Central memory CD8-positive, alpha-beta T cell (primary cell): ENCODE data around the gene PFN2.
"Not testable (repeated sequence)": the region's sequence is repeated elsewhere in the genome, so short reads cannot be mapped to it uniquely, and the experiment has no call there.

Source experiments
- ATAC-seq: fragments of 150-1000 bp; cut with Tn5 transposase; replicated peaks from 2 replicates; pipeline ENCODE4 v1.10.0; 2022; ENCODE audit warnings: mild to moderate bottlenecking, moderate FRiP score, moderate number of reproducible peaks; ENCODE audit not compliant: poor library complexity, severe bottlenecking; ENCODE audit errors: extremely low read depth
- DNase-seq, 2 donors: peaks; one replicate each; pipeline ENCODE4 v3.0.0; 2021; ENCODE audit warnings: low spot score in 2 of 2
- H3K27ac Mint-ChIP-seq: one replicate; pipeline ENCODE4 v1.8.0; 2022; ENCODE audit warnings: low read depth, mild to moderate bottlenecking, moderate library complexity, mixed read lengths
- H3K27me3 Mint-ChIP-seq: one replicate; pipeline ENCODE4 v1.8.0; 2022; ENCODE audit warnings: mixed read lengths
- H3K36me3 Mint-ChIP-seq: one replicate; pipeline ENCODE4 v1.8.0; 2022; ENCODE audit warnings: mild to moderate bottlenecking, moderate library complexity, mixed read lengths; ENCODE audit not compliant: insufficient read depth
- H3K4me1 Mint-ChIP-seq: one replicate; pipeline ENCODE4 v1.8.0; 2022; ENCODE audit warnings: mixed read lengths
- H3K4me3 Mint-ChIP-seq: one replicate; pipeline ENCODE4 v1.8.0; 2022; ENCODE audit warnings: mild to moderate bottlenecking, moderate library complexity, mixed read lengths
- H3K9me3 Mint-ChIP-seq: one replicate; pipeline ENCODE4 v1.8.0; 2022; ENCODE audit warnings: mixed read lengths

The PFN2 gene

GRCh38 chr3:149963485-149963884 is 7.2 kb downstream of the PFN2 start:
- H3K4me3 Mint-ChIP-seq, result no peak overlapping the region
- no peak overlapping the region for H3K27ac Mint-ChIP-seq
- no peaks in the 10 kb centered on the region for H3K9me3 Mint-ChIP-seq
- ATAC-seq (no peak), DNase-seq (no peak)
- H3K36me3 Mint-ChIP-seq, result peaks cover 12% of the 10 kb centered on the region
- no peaks in the 10 kb centered on the region for H3K4me1 Mint-ChIP-seq
- no peaks in the 10 kb centered on the region for H3K27me3 Mint-ChIP-seq

GRCh38 chr3:149959443-149959842 is 11.3 kb downstream of the PFN2 start:
- no peak overlapping the region for H3K4me3 Mint-ChIP-seq
- peaks cover 6% of the 10 kb centered on the region for H3K4me1 Mint-ChIP-seq
- no peak for DNase-seq
- H3K27ac Mint-ChIP-seq, result no peak overlapping the region
- peaks cover 9% of the 10 kb centered on the region for H3K36me3 Mint-ChIP-seq
- no peak for ATAC-seq
- no peaks in the 10 kb centered on the region for H3K27me3 Mint-ChIP-seq
- no peaks in the 10 kb centered on the region for H3K9me3 Mint-ChIP-seq

GRCh38 chr3:149958171-149958796 is 12.4 kb downstream of the PFN2 start:
- DNase-seq (no peak), ATAC-seq (no peak)
- Mint-ChIP-seq H3K27me3 (no peaks in the 10 kb centered on the region), H3K36me3 (peaks cover 7% of the 10 kb centered on the region), H3K9me3 (no peaks in the 10 kb centered on the region), H3K4me1 (peaks cover 11% of the 10 kb centered on the region), H3K27ac (no peak overlapping the region), H3K4me3 (no peak overlapping the region)

- H3K27ac Mint-ChIP-seq, result no peak overlapping the region
- no peaks in the 10 kb centered on the region for H3K9me3 Mint-ChIP-seq
- ATAC-seq (no peak), DNase-seq (no peak)
- no peaks in the 10 kb centered on the region for H3K27me3 Mint-ChIP-seq
- peaks cover 11% of the 10 kb centered on the region for H3K4me1 Mint-ChIP-seq
- H3K36me3 Mint-ChIP-seq, result peaks cover 6% of the 10 kb centered on the region
- no peak overlapping the region for H3K4me3 Mint-ChIP-seq
These were observed 13.2 kb downstream of the PFN2 start for GRCh38 chr3:149957361-149958125.

- H3K4me3 Mint-ChIP-seq, result no peak overlapping the region
- ATAC-seq (no peak), DNase-seq (no peak)
- no peak overlapping the region for H3K27ac Mint-ChIP-seq
- no peaks in the 10 kb centered on the region for H3K9me3 Mint-ChIP-seq
- peaks cover 4% of the 10 kb centered on the region for H3K36me3 Mint-ChIP-seq
- H3K27me3 Mint-ChIP-seq, result no peaks in the 10 kb centered on the region
- H3K4me1 Mint-ChIP-seq, result peaks cover 17% of the 10 kb centered on the region
These were observed 15.2 kb downstream of the PFN2 start for GRCh38 chr3:149955449-149955848.

GRCh38 chr3:149954812-149955211 is 15.9 kb downstream of the PFN2 start:
- H3K4me1 Mint-ChIP-seq, result peaks cover 20% of the 10 kb centered on the region
- H3K36me3 Mint-ChIP-seq, result peaks cover 5% of the 10 kb centered on the region
- no peak for DNase-seq
- H3K27me3 Mint-ChIP-seq, result no peaks in the 10 kb centered on the region
- no peak overlapping the region for H3K27ac Mint-ChIP-seq
- ATAC-seq, result no peak
- no peaks in the 10 kb centered on the region for H3K9me3 Mint-ChIP-seq
- no peak overlapping the region for H3K4me3 Mint-ChIP-seq

GRCh38 chr3:149949181-149949580 is 21.5 kb downstream of the PFN2 start:
- Mint-ChIP-seq H3K27me3 (no peaks in the 10 kb centered on the region), H3K9me3 (no peaks in the 10 kb centered on the region)

GRCh38 chr3:149947231-149947630 is 23.5 kb downstream of the PFN2 start:
- DNase-seq (no peak), ATAC-seq (no peak)
- H3K27ac Mint-ChIP-seq, result no peak overlapping the region
- H3K4me1 Mint-ChIP-seq, result peaks cover 50% of the 10 kb centered on the region
- H3K36me3 Mint-ChIP-seq, result peaks cover 15% of the 10 kb centered on the region
- no peaks in the 10 kb centered on the region for H3K27me3 Mint-ChIP-seq
- H3K4me3 Mint-ChIP-seq, result no peak overlapping the region
- H3K9me3 Mint-ChIP-seq, result no peaks in the 10 kb centered on the region

More at GRCh38 chr3:149949181-149949580, 21.5 kb downstream of the PFN2 start:
- H3K4me3 Mint-ChIP-seq, result no peak overlapping the region
- peaks cover 42% of the 10 kb centered on the region for H3K4me1 Mint-ChIP-seq
- H3K36me3 Mint-ChIP-seq, result peaks cover 11% of the 10 kb centered on the region
- ATAC-seq (no peak), DNase-seq (no peak)
- H3K27ac Mint-ChIP-seq, result no peak overlapping the region

GRCh38 chr3:149943966-149944365 is 26.7 kb downstream of the PFN2 start:
- H3K27me3 Mint-ChIP-seq, H3K4me3 Mint-ChIP-seq, ATAC-seq, H3K27ac Mint-ChIP-seq, H3K9me3 Mint-ChIP-seq, DNase-seq: not testable (repeated sequence)
- peaks cover 43% of the 10 kb centered on the region for H3K4me1 Mint-ChIP-seq
- H3K36me3 Mint-ChIP-seq, result peaks cover 15% of the 10 kb centered on the region

GRCh38 chr3:149942409-149942808 is 28.3 kb downstream of the PFN2 start:
- Mint-ChIP-seq H3K4me1 (peaks cover 39% of the 10 kb centered on the region), H3K27ac (no peak overlapping the region), H3K4me3 (no peak overlapping the region), H3K9me3 (no peaks in the 10 kb centered on the region), H3K27me3 (no peaks in the 10 kb centered on the region), H3K36me3 (peaks cover 6% of the 10 kb centered on the region)
- ATAC-seq (no peak), DNase-seq (no peak)

GRCh38 chr3:149941946-149942345 is 28.7 kb downstream of the PFN2 start:
- Mint-ChIP-seq H3K4me3 (no peak overlapping the region), H3K27ac (no peak overlapping the region), H3K9me3 (no peaks in the 10 kb centered on the region), H3K36me3 (peaks cover 6% of the 10 kb centered on the region), H3K4me1 (peaks cover 35% of the 10 kb centered on the region), H3K27me3 (no peaks in the 10 kb centered on the region)
- DNase-seq, result no peak
- ATAC-seq, result no peak

GRCh38 chr3:149941186-149941585 is 29.5 kb downstream of the PFN2 start:
- Mint-ChIP-seq H3K27ac (no peak overlapping the region), H3K4me3 (no peak overlapping the region), H3K9me3 (no peaks in the 10 kb centered on the region), H3K4me1 (peaks cover 35% of the 10 kb centered on the region), H3K27me3 (no peaks in the 10 kb centered on the region), H3K36me3 (peaks cover 6% of the 10 kb centered on the region)
- DNase-seq (no peak), ATAC-seq (no peak)

- H3K9me3 Mint-ChIP-seq, ATAC-seq, H3K4me3 Mint-ChIP-seq, H3K36me3 Mint-ChIP-seq, DNase-seq, H3K27ac Mint-ChIP-seq, H3K27me3 Mint-ChIP-seq: not testable (repeated sequence)
- peaks cover 29% of the 10 kb centered on the region for H3K4me1 Mint-ChIP-seq
These were observed 32.2 kb downstream of the PFN2 start for GRCh38 chr3:149938392-149939055.
